HCT116 (cell line): ENCODE results near the gene ELK3.

Experiments used
- CTCF ChIP-seq, 3 experiments: fragments of 200-600 bp in 1 of 3; sonication (generic) in 1 of 3; IDR thresholded peaks in 2 of 3; conservative IDR thresholded peaks in 1 of 3; 2 replicates each; pipeline ENCODE4 v1.5.1; 2012 to 2017; ENCODE audit warnings: low read depth in 2 of 3, low read length in 2 of 3, antibody characterized with exemption in 1 of 3, borderline replicate concordance in 1 of 3, control low read depth in 1 of 3, mild to moderate bottlenecking in 1 of 3, mixed read lengths in 1 of 3, mixed run types in 1 of 3, moderate library complexity in 1 of 3; ENCODE audit not compliant: insufficient read depth in 1 of 3
- EZH2 ChIP-seq: fragments of 200-600 bp; sonication (generic); IDR thresholded peaks from 2 replicates; pipeline ENCODE4 v1.6.1; 2017; ENCODE audit warnings: antibody characterized with exemption, mixed run types
- EZH2phosphoT487 ChIP-seq: fragments of 200-600 bp; IDR thresholded peaks from 2 replicates; pipeline ENCODE4 v1.6.1; 2018; ENCODE audit warnings: antibody characterized with exemption, borderline replicate concordance
- MAX ChIP-seq: IDR thresholded peaks from 2 replicates; pipeline ENCODE4 v1.6.1; 2012
- POLR2A ChIP-seq: IDR thresholded peaks from 2 replicates; pipeline ENCODE4 v1.7.0; 2011; ENCODE audit warnings: borderline replicate concordance; ENCODE audit not compliant: insufficient read depth, insufficient read length; ENCODE audit errors: extremely low read depth
- POLR2AphosphoS5 ChIP-seq: IDR thresholded peaks from 2 replicates; pipeline ENCODE4 v1.6.1; 2011; ENCODE audit warnings: mild to moderate bottlenecking, low read depth, low read length, moderate library complexity
- SIN3A ChIP-seq: IDR thresholded peaks from 2 replicates; pipeline ENCODE4 v1.6.1; 2012; ENCODE audit warnings: low read depth
- YY1 ChIP-seq: IDR thresholded peaks from 2 replicates; pipeline ENCODE4 v1.6.1; 2011; ENCODE audit warnings: low read length, low read depth, moderate library complexity, mild to moderate bottlenecking; ENCODE audit not compliant: insufficient replicate concordance; ENCODE audit errors: extremely low read depth
- ZNF274 ChIP-seq: fragments of 200-500 bp; sonication (Bioruptor generic); IDR thresholded peaks from 2 replicates; pipeline ENCODE4 v1.6.1; 2014; ENCODE audit warnings: mild to moderate bottlenecking, low read depth, low read length, inconsistent platforms

- no peak for TF ChIP-seq CTCF (IDR thresholded peaks at IDR 0.05 in 2 of 3, conservative IDR thresholded peaks at IDR 0.05 in 1 of 3; ENCODE audit: borderline replicate concordance in 1 of 3, insufficient read depth in 1 of 3, low read depth in 2 of 3, low read length in 2 of 3)
- no peak for TF ChIP-seq EZH2phosphoT487
- no peak for TF ChIP-seq SIN3A
- no peak for TF ChIP-seq ZNF274
- no peak for TF ChIP-seq POLR2A
- no peak for TF ChIP-seq EZH2
- TF ChIP-seq YY1: no peak
- TF ChIP-seq MAX: no peak
- TF ChIP-seq POLR2AphosphoS5: no peak
These were observed 109.5 kb downstream of the ELK3 start for GRCh38 chr12:96303653-96304052.
